ENCODE data around the gene CLEC18B. TPM values are rescaled to one million over a fixed set of nuclear protein-coding genes. Genes with fewer than 3 reads are reported as not detected.
"Not testable (repeated sequence)": the region's sequence is repeated elsewhere in the genome, so short reads cannot be mapped to it uniquely, and the experiment has no call there.

Gene CLEC18B
- total RNA-seq, 2 experiments from 2014 or later = 1.4 to 1.9 TPM

GRCh38 chr16:74382339-74383034 lies 38.8 kb downstream of the CLEC18B start:
- CTCF ChIA-PET; H3K36me3 Mint-ChIP-seq (ENCODE audit: low read depth); H3K4me3 Mint-ChIP-seq; DNase-seq; POLR2A ChIA-PET; H3K27ac Mint-ChIP-seq; H3K4me1 Mint-ChIP-seq; H3K9me3 Mint-ChIP-seq; H3K27me3 Mint-ChIP-seq: not testable (repeated sequence)

- CTCF ChIA-PET; H3K27me3 Mint-ChIP-seq; H3K9me3 Mint-ChIP-seq; DNase-seq; H3K36me3 Mint-ChIP-seq (ENCODE audit: low read depth); H3K27ac Mint-ChIP-seq; H3K4me1 Mint-ChIP-seq; H3K4me3 Mint-ChIP-seq: not testable (repeated sequence)
- POLR2A ChIA-PET = interaction anchor here (0.6 kb wide), 1 partner anchor 482 kb away, joined by 3 read pairs; no protein-coding TSS in a partner anchor
Observed at GRCh38 chr16:74373847-74374184, 47.5 kb downstream of the CLEC18B start.

GRCh38 chr16:74372953-74373846 lies 48.1 kb downstream of the CLEC18B start:
- DNase-seq = no peak
- ChIA-PET CTCF (no interaction called here), POLR2A (interaction anchor here (0.6 kb wide), 1 partner anchor 481 kb away, joined by 3 read pairs; no protein-coding TSS in a partner anchor)
- Mint-ChIP-seq H3K4me1 (peaks cover 2% of the 10 kb centered on the region), H3K9me3 (no peaks in the 10 kb centered on the region), H3K27me3 (no peaks in the 10 kb centered on the region), H3K4me3 (no peak overlapping the region), H3K36me3 (ENCODE audit: low read depth) (no peaks in the 10 kb centered on the region), H3K27ac (no peak overlapping the region)

- ChIA-PET CTCF (no interaction called here), POLR2A (no interaction called here)
- Mint-ChIP-seq H3K36me3 (ENCODE audit: low read depth) (peaks cover under 1% of the 10 kb centered on the region), H3K4me1 (peaks cover 4% of the 10 kb centered on the region), H3K27ac (no peak overlapping the region), H3K27me3 (no peaks in the 10 kb centered on the region), H3K4me3 (no peak overlapping the region), H3K9me3 (no peaks in the 10 kb centered on the region)
- DNase-seq = no peak
Observed at GRCh38 chr16:74372369-74372768, 48.9 kb downstream of the CLEC18B start.

GRCh38 chr16:74370338-74371135 lies 50.7 kb downstream of the CLEC18B start:
- POLR2A ChIA-PET; H3K27me3 Mint-ChIP-seq; H3K9me3 Mint-ChIP-seq; DNase-seq; H3K36me3 Mint-ChIP-seq (ENCODE audit: low read depth); H3K4me3 Mint-ChIP-seq; H3K27ac Mint-ChIP-seq; CTCF ChIA-PET: not testable (repeated sequence)
- H3K4me1 Mint-ChIP-seq = peaks cover 14% of the 10 kb centered on the region

- H3K4me1 Mint-ChIP-seq = peaks cover 16% of the 10 kb centered on the region
- DNase-seq = peak; percentile 98
- POLR2A ChIA-PET; H3K27me3 Mint-ChIP-seq; H3K9me3 Mint-ChIP-seq; CTCF ChIA-PET; H3K36me3 Mint-ChIP-seq (ENCODE audit: low read depth): not testable (repeated sequence)
- H3K4me3 Mint-ChIP-seq = peak overlapping the region; percentile 93
- H3K27ac Mint-ChIP-seq = peak overlapping the region; percentile 92
Observed at GRCh38 chr16:74368002-74368911, 53.0 kb downstream of the CLEC18B start.

- peak overlapping the region; percentile 92 for H3K27ac Mint-ChIP-seq
- CTCF ChIA-PET; POLR2A ChIA-PET; H3K9me3 Mint-ChIP-seq; H3K36me3 Mint-ChIP-seq (ENCODE audit: low read depth); H3K27me3 Mint-ChIP-seq: not testable (repeated sequence)
- peak; percentile 57 for DNase-seq
- H3K4me1 Mint-ChIP-seq = peaks cover 16% of the 10 kb centered on the region
- peak overlapping the region; percentile 93 for H3K4me3 Mint-ChIP-seq
Observed at GRCh38 chr16:74367469-74368001, 53.7 kb downstream of the CLEC18B start.

- CTCF ChIA-PET, DNase-seq, H3K4me3 Mint-ChIP-seq, POLR2A ChIA-PET, H3K27me3 Mint-ChIP-seq, H3K9me3 Mint-ChIP-seq: not testable (repeated sequence)
- H3K4me1 Mint-ChIP-seq = peaks cover 12% of the 10 kb centered on the region
- H3K27ac Mint-ChIP-seq = peak overlapping the region; percentile 28
- peaks cover 14% of the 10 kb centered on the region for H3K36me3 Mint-ChIP-seq (ENCODE audit: low read depth)
Observed at GRCh38 chr16:74361646-74362610, 59.4 kb downstream of the CLEC18B start.

Other genes with a start within 250 kb of the CLEC18B start
- gene PSMD7, start 124.7 kb downstream of the CLEC18B start, total RNA-seq = 10 to 100 TPM; 91.8 to 99.0 TPM
- 1 to 10 TPM; 2.9 to 3.8 TPM for gene NPIPB15, start 45.2 kb downstream of the CLEC18B start, total RNA-seq
- 100 to 1,000 TPM; 151 to 157 TPM for gene GLG1, start 185.6 kb upstream of the CLEC18B start, total RNA-seq
- gene RFWD3, start 245.4 kb upstream of the CLEC18B start, total RNA-seq = 100 to 1,000 TPM; 115 to 117 TPM

All from activated CD4-positive, alpha-beta T cell treated with anti-CD3 and anti-CD28 coated beads, Interleukin-2, amount 10 ng/mL, durations not matched to agents 7 days and 5 days (primary cell).